ENCODE results near the gene DGKI. TPM values are rescaled to one million over a fixed set of nuclear protein-coding genes. Genes with fewer than 3 reads are reported as not detected.
"Not testable (repeated sequence)": the region's sequence is repeated elsewhere in the genome, so short reads cannot be mapped to it uniquely, and the experiment has no call there.

Gene DGKI
- total RNA-seq, 1 donor from 2014 or later = 1.5 TPM

GRCh38 chr7:137835486-137836112 is 11.2 kb downstream of the DGKI start:
- DNase-seq = no peak

- no peak for DNase-seq
Measured at GRCh38 chr7:137834552-137834951, 12.2 kb downstream of the DGKI start.

- not testable (repeated sequence) for DNase-seq
Measured at GRCh38 chr7:137832990-137833389, 13.8 kb downstream of the DGKI start.

GRCh38 chr7:137832382-137832781 is 14.4 kb downstream of the DGKI start:
- DNase-seq = no peak

GRCh38 chr7:137831555-137831954 is 15.2 kb downstream of the DGKI start:
- not testable (repeated sequence) for DNase-seq

DNA sequence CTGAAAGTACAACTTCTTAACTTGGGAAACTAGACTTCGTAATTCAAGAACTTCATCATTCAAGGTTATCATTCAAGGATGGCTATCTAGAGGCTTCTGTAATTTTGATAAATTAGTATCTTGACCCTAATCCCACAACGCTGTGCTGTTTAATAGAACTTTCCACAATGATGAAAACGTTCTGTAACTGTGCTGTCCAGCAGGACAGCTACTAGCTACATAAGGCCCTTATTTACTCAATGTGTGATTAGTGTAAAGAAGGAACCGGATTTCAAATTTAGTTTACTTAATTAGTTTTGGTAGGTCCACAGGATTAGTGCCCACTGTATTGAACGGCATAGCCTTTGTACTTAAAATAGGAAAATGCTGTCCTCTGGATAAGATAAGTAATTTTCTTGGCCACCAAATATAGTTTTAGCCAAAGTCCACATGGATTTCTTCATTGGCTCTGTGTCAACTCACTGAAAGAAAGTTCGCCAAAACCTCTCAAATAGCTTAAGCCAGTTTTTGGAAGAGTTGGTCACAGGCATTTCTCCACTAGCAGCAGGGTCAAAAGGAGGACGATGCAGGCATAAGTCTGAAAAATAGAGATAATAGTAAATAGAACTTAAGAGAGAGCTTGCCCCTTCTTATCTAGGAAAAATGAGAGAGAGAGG is 17.3 kb downstream of the DGKI start:
- DNase-seq = no peak

DNA sequence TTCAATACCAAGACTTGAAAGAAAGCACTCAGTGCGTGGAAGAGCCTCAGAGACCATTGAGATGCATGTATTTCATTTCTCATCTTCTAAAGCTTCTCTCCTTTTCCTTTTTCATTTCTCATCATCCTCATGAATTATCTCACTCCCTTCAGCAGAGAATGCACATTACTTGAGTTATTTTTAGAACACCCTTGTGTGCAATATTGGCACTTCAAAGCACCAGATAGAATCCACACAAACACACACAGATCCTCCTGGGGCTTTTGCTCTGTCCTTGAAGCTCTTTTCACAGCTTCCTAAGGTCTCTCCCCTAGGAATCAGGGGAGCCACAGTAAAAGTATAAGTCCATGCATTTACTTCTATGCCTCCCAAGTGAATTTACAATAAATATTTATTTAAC is 18.3 kb downstream of the DGKI start:
- no peak for DNase-seq

DNA sequence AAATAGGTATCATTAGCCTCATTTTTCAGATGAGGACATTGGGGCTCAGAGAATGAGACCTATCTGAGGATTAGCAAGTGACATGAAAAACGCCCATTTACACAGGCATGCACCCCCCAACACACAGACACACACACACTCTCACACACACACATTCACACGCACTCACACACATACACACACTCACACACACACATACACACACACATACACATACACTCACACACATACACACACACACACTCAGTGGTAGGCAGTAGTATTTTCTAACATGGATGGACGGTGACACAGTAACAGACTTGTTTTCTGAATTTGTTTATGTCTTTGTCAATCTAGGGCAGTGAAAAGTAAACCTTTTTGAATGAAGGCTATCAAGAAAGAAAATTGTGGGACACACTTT is 21.3 kb downstream of the DGKI start:
- DNase-seq = no peak

DNA sequence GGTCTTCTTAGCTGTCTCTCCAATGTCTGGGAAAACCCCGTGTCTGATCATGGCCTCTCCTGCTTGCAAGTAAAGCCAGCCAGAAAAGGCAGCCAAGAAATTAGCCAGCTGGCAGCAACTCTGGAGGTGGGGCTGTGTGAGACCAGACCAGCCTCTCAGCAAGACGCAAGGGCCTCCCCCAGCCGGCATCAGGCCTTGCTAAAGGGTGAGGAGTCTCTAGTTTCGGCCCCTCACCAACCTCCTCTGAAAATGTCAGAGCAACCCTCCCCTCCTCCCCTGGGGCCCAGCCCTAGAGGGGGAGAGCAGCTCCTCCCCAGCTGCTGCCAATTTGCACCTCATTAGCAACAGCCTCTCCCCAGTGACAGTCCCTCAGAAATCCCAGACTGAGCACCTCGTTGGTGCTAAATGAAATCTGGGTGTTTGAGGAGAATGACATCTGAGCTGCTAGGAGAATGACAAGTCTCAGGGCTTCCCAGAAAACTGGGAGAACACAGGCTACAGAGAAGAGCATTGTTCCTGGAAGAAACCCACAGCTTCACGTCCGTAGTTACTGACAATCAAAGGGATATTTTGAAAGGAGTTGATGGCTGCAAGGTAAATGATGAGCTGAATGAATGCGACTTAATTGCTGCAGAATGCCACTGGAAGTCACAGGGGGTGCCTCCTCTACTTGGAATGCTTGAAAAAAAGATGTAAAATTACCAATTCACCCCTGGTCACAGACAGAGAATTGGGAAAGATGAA is 25.9 kb downstream of the DGKI start:
- DNase-seq = peak; percentile 49

GRCh38 chr7:137820156-137820555 is 26.6 kb downstream of the DGKI start:
- no peak for DNase-seq

GRCh38 chr7:137818036-137818435 is 28.7 kb downstream of the DGKI start:
- DNase-seq = no peak

- DNase-seq = no peak
Measured at GRCh38 chr7:137816696-137817320, 30.0 kb downstream of the DGKI start.

DNA sequence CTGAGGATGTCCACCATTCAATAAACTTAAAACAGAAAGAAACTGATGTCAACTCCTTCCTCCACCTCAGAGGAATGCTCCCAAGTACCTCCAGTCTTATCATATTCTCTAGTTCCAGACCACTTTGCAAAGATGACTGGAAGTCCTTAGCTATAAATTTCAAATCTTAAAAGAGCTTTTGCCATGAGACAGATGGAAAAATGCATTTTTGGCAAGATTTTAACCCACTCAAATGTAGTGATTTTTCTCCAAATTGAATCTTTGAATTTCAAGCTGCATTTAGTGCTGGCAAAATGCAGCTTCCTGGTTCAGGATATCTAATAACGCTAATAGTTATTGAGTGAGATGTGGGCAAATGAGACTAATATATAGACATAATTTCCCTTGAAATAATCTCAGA is 33.2 kb downstream of the DGKI start:
- no peak for DNase-seq

DNA sequence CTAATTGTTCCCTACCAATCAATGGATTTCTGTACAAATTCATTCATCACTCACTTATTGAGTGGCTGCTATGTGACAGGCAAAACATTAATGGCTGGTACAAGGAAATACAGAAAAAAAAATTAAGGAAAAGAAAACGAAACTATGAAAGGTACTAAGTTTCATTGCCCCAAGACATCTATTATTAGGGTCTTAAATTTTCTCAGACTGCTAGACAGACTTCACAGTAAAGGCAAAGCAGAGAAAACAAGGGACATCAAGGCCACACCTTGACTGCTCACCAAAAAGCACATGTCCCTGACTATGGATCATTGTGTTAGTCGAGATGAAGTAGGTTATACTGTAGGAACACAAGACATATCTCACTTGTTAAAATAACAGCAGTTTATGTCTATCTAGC is 36.5 kb downstream of the DGKI start:
- DNase-seq = no peak

DNA sequence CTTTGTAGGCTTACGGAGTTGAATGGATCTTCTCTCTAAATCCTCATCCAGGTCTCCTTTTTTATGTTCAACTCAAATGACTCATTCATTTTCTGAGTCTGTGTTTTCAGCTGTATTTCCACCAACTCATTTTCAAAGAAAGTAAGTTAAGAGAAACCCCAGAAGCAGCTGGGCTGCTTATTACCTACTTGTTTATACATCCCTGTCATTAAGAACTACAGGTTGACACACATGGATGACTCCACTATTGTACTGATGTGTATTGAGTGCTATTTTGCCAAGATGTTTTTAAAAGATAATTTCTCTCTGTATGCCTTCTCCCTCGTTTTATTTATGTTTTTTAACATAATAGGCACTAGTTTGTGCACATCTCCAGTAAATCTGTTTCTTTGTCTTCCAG is 41.9 kb downstream of the DGKI start:
- no peak for DNase-seq

DNA sequence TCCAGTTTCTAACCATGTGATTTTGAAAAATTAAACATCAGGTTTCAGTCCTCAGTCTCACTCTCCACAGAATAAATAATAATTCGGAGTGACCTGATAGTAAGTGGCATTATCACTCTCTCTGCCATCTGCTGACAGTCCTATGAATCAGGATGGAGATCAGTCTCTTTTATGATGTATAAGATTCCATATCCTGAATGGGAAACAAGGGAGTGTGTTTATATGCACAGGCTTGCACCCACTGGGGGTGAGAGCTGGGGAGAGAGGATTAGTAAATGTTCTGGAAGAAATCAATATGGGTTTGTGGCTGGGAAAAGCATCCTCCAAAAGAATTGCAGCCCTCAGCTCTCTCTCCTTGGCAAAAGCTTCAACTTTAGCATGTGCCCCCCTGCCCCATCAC is 45.3 kb downstream of the DGKI start:
- no peak for DNase-seq

DNA sequence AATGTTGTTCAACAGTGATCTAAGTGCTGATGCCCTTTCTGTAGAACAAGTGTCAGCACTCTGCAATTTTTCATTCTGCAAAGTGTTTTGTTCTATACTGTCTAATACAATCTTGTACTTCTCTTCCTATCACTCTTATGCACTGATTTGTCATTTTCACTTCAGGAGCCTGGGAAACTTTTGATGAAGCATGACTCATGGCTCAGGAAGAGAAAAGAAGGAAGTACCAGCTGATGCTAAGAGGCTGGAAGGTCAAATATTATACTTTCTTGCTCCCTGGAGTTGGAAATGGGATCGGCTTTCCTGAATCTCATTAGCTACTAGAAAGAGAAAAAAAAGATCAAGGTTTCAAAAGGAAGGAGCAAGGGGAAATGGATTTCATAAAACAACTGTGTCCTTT is 45.8 kb downstream of the DGKI start:
- DNase-seq = no peak

- no peak for DNase-seq
Measured at GRCh38 chr7:137798073-137798763, 48.6 kb downstream of the DGKI start.

DNA sequence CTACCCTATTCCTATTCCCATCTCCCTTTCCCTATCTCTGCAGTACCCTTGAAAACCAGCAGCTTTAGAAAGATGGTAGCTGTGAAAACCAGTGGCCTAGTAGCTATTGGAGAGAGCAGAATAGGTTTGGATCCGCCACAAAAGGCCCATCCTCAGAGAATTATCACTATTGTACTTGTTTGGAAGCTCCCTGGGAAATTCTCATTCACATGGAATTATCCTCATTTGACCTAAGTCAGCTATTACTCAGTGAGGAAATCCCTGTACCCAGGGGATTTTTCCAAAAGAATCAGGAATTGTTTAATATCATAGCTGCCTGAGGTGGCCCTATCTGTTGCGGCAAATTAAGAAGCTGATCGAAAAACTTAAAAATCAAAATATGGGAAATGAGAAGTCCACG is 51.6 kb downstream of the DGKI start:
- DNase-seq = no peak

DNA sequence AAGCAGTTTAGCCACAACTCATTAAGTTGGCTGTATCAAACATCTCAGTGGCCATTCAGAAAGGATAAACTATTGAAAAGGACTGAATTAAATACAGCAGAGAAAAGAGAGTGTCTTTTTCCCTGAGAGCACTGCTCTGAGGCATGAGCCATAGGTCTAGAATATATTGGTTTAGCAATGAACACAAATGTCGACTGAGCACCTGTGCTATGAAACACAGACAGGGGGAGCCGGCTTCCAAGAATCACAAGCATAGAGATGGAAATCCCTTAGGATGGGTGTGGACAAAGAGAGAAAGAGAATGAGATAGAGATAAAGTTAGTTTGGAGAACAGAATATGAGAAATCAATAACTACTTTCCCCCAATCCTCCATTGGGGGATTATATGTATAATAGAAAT is 54.8 kb downstream of the DGKI start:
- no peak for DNase-seq

- DNase-seq = no peak
Measured at GRCh38 chr7:137790828-137791227, 55.9 kb downstream of the DGKI start.

GRCh38 chr7:137789215-137789882 is 57.4 kb downstream of the DGKI start:
- no peak for DNase-seq
